Left kidney (tissue), 2 donors: ENCODE measurements around the gene CLPTM1. TPM values are rescaled to one million over a fixed set of nuclear protein-coding genes. Genes with fewer than 3 reads are reported as not detected.

ENCODE experiments used
- DNase-seq: peaks from one replicate; pipeline ENCODE4 v3.0.0-alpha.2; 2013
- polyA plus RNA-seq: library from polyadenylated mRNA; unstranded; fragments of 120-200 nt; gene quantifications from one replicate; pipeline ENCODE4 v1.2.1, GENCODE V29; 2013; ENCODE audit not compliant: insufficient read length

Gene CLPTM1
- polyA plus RNA-seq, 1 donor, result 121 TPM

GRCh38 chr19:45008552-45008951, 53.4 kb downstream of the CLPTM1 start:
- no peak for DNase-seq

- DNase-seq, result no peak
Measured at GRCh38 chr19:45009625-45010255, 54.6 kb downstream of the CLPTM1 start.

- DNase-seq, result no peak
Measured at GRCh38 chr19:45010306-45010705, 55.1 kb downstream of the CLPTM1 start.

DNA sequence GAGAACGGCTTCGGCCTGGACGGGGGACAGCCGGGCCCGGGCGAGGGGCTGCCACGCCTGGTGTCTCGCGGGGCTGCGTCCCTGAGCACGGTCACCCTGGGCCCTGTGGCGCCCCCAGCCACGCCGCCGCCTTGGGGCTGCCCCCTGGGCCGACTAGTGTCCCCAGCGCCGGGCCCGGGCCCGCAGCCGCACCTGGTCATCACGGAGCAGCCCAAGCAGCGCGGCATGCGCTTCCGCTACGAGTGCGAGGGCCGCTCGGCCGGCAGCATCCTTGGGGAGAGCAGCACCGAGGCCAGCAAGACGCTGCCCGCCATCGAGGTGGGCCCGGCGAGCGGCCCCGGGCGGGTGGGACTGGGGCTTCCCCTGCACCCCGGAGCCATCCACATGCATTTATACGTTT, 56.8 kb downstream of the CLPTM1 start:
- DNase-seq, result no peak

GRCh38 chr19:45016388-45017314, 61.5 kb downstream of the CLPTM1 start:
- peak; percentile 48 for DNase-seq

DNA sequence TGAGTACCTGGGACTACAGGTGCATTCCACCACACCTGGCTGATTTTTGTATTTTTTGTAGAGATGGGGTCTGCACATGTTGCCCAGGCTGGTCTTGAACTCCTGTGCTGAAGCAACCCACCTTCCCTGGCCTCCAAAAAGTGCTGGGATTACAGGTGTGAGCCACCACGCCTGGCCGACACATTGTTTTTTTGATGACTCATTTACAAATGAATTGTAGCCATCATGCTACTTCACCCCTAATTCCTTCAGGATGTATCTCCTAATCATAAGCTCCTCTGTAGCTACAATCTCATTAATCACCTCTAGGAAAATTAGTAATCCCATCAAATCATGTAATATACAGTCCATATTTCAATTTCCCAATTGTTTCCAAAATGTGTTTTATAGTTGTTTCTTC, 64.0 kb downstream of the CLPTM1 start:
- no peak for DNase-seq

- no peak for DNase-seq
Measured at GRCh38 chr19:45020071-45020470, 64.9 kb downstream of the CLPTM1 start.

DNA sequence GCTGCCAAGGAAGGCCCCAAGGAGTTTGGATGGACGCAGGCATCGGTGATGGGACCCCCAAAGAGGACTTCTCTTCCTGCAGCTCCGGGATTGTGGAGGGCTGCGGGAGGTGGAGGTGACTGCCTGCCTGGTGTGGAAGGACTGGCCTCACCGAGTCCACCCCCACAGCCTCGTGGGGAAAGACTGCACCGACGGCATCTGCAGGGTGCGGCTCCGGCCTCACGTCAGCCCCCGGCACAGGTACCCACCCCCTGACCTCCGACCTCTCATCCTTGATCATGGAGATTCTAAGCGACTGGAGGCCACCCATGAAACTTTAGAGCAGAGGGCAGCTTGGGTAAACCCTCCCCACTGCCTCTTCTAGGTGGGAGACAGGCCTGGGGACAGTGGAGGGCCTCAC, 66.8 kb downstream of the CLPTM1 start:
- no peak for DNase-seq

DNA sequence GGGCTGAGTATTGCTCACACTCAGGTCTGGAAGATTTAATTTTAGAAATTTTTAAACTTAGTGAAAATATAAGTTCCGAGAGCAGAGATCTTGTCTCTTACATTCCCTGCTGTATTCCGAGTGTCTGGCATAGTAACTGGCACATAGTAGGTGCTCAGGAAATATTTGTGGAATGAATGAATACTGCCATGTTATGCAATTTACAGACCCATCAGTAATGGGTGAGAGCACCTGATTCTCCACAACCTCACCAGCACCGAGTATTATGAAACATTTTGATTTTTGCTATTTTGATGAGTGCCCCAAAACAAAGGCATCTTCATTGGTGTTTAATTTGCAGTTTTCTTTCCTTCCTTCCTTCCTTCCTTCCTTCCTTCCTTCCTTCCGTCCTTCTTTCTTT, 67.9 kb downstream of the CLPTM1 start:
- no peak for DNase-seq

- DNase-seq, result no peak
Measured at GRCh38 chr19:45025264-45025663, 70.1 kb downstream of the CLPTM1 start.

DNA sequence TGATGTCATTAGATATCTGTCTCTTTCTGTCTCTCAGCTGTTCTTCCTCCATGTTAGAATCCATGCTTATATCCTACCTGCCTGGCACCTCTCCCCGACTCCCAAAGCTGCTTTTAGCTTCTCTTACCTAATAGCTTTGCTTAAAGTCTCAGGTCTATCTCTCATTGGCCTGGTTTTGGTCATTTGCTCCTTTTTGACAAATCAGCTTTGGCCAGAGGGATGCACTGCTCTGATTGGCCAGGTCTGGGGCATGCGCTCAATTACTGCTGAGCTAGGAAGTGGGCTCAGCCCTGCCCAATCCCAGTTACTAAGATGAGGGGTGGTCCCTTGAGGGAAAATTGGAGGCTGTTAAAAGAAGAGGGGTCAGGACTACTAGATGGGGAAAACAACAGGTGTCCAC, 72.2 kb downstream of the CLPTM1 start:
- no peak for DNase-seq

DNA sequence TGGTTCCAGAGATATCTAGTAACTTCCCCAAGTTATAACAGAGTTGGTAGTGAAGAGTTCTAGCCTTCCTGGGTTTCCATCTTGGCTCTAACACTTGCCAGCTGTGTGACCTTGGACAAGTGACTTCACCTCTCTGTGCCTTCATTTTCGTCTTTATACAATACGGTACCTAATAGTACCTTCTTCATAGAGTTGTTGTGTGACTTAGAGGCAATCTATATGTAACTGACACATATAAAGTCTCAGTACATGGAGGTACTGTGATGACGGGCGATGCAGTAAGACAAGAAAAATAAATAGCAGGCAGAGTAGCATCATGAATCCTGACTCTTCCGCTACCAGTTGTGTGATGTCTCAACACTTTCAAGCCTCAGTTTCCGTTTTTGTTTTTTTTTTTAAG, 75.6 kb downstream of the CLPTM1 start:
- no peak for DNase-seq

DNA sequence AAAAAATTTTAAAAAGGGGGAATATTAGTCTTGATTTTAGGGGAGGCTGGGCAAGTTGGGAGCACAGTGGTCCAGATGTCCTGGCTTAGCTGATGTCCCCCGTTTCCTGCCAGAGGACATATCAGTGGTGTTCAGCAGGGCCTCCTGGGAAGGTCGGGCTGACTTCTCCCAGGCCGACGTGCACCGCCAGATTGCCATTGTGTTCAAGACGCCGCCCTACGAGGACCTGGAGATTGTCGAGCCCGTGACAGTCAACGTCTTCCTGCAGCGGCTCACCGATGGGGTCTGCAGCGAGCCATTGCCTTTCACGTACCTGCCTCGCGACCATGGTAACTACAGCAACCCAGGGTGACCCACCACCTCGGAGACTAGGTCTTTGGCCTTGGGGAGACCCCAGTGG, 77.2 kb downstream of the CLPTM1 start:
- DNase-seq, result no peak

DNA sequence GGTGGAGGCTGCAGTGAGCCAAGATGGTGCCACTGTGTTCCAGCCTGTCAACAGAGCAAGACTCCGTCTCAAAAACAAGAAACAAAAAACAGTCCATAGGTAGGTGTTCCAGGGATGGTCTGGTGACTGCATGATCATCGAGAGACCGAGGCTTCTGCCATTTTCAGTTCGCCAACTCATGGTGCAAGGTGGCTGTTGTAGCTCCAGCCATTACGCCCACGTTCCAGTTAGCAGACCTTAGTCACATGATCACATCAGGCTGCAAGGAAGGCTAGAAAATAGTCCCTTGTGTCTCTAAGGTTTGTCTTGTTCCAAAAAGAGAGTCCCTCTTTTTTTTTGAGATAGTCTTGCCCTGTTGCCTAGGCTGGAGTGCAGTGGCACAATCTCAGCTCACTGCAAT, 80.6 kb downstream of the CLPTM1 start:
- DNase-seq, result no peak

GRCh38 chr19:45037393-45038169, 82.4 kb downstream of the CLPTM1 start:
- DNase-seq, result no peak

DNA sequence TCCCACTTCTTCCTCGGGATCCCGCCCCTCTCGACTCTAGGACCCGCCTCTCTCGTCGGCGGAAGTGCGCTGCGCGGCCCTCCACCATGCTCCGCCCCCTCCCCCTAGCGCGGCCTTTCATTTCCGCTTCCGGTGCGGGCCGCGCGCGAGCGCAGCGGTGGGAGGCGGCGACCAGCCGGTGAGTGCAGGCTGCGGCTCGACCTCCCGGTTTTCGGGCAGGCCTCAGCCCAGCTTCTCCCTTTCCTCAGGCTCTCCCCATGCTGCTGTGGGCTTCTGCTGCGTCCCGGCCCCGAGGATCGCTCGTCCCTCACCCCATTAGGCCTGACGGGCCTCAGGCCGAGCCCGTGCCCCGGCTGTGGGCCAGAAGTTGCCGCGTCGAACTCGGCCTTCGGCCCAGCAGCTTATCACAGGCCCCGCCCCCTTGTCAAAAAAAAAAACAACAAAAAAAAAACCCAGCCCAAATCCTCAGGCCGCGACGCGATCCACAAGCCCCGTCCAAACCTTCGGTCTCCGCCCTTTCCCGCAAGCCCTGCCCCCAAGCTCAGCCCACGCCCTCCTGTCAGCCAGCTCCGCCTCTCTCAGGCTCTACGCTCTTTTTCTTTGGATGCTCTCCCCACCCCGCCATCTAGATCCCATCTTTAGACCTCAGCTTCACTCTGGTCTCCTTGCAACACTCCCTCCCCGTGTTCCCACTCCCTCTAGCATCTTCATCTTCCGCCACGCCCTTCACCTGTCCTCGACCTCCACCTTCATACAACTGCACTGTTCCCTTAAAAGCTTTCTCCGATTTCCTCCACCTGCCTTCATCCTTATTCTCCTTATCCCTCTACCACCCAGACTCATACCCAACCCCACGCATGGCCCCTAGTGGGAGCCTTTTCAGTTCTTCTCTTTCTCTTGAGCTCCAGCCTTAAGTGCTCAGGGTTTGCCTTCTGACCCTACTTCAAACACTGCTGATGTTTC, 84.0 kb downstream of the CLPTM1 start, which contains the start of gene CLASRP:
CLASRP (plus strand) TSS at position 115 of the 963 bp plus-strand sequence. CDS start 1,168 bp downstream, outside the sequence.
- DNase-seq, result peak; percentile 90

DNA sequence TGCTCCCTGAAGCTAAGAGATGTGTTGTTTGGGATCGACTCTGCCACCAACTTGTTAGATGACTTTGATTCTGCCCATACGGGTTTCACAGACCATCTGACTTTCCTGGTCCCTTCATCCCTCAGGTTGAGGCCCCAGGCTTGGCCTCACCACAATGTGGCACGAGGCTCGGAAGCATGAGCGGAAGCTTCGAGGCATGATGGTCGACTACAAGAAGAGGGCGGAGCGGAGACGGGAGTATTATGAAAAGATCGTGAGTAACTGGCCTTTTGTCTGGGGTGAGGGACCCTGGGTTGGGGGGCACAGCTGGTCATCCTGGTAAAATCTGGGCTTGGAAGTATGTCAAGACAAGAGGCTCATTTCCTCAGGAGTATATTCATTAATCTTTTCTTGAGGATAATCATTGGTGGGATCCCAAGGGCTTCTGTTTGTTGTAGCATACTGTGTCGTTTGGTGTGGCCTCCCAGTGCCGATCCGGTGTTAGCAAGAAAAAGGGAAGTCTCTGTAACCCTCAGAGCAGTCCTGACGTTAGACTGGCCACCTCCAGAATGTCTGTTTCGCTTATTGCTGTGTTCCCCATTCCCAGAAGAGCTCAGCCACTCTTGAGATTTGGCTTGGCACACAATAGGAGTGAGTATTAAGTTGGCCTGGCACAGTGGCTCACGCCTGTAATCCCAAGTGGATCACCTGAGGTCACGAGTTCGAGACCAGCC, 85.0 kb downstream of the CLPTM1 start:
- DNase-seq, result no peak

- DNase-seq, result no peak
Measured at GRCh38 chr19:45041125-45041524, 85.9 kb downstream of the CLPTM1 start.
